Astrocyte (in vitro differentiated cells and primary cell): ENCODE measurements around the gene PACRG. TPM values are rescaled to one million over a fixed set of nuclear protein-coding genes. Genes with fewer than 3 reads are reported as not detected.
"Not testable (repeated sequence)": the region's sequence is repeated elsewhere in the genome, so short reads cannot be mapped to it uniquely, and the experiment has no call there.

Source experiments
- DNase-seq: peaks from one replicate; pipeline ENCODE4 v3.0.0-alpha.2; 2010; ENCODE audit warnings: low read depth
- FAIRE-seq: peaks from 2 replicates; lab custom pipeline; 2011; peaks lifted over from hg19 to GRCh38; lab: Jason Lieb, UNC
- H2AFZ ChIP-seq: 2 replicates; pipeline ENCODE4 v1.6.0; 2012; ENCODE audit warnings: low read depth, low read length, inconsistent platforms
- H3K27ac ChIP-seq: 2 replicates; pipeline ENCODE4 v1.5.1; 2011; ENCODE audit warnings: low read depth, low read length, inconsistent platforms
- H3K27me3 ChIP-seq: 2 replicates; pipeline ENCODE4 v1.6.0; 2011; ENCODE audit warnings: low read length, inconsistent platforms; ENCODE audit not compliant: insufficient read depth
- H3K36me3 ChIP-seq: 2 replicates; pipeline ENCODE4 v1.5.1; 2011; ENCODE audit warnings: low read length, inconsistent platforms; ENCODE audit not compliant: insufficient read depth
- H3K4me1 ChIP-seq: 2 replicates; pipeline ENCODE4 v1.5.1; 2011; ENCODE audit warnings: low read length, inconsistent platforms; ENCODE audit not compliant: insufficient read depth
- H3K4me2 ChIP-seq: 2 replicates; pipeline ENCODE4 v1.6.0; 2012; ENCODE audit warnings: low read length, inconsistent platforms
- H3K4me3 ChIP-seq: 2 replicates; pipeline ENCODE4 v1.5.1; 2011; ENCODE audit warnings: low read depth, mild to moderate bottlenecking, low read length, inconsistent platforms; ENCODE audit not compliant: insufficient read depth
- H3K79me2 ChIP-seq: 2 replicates; pipeline ENCODE4 v1.6.0; 2012; ENCODE audit warnings: mild to moderate bottlenecking, low read length, inconsistent platforms; ENCODE audit not compliant: insufficient read depth
- H3K9ac ChIP-seq: 2 replicates; pipeline ENCODE4 v1.6.0; 2012; ENCODE audit warnings: mild to moderate bottlenecking, low read length, inconsistent platforms
- H3K9me3 ChIP-seq: 2 replicates; pipeline ENCODE4 v1.5.1; 2012; ENCODE audit warnings: low read depth, mild to moderate bottlenecking, low read length, inconsistent platforms; ENCODE audit not compliant: insufficient read depth
- H4K20me1 ChIP-seq: 2 replicates; pipeline ENCODE4 v1.6.0; 2012; ENCODE audit warnings: low read length, inconsistent platforms; ENCODE audit not compliant: insufficient read depth
- H3K27ac Mint-ChIP-seq: one replicate; pipeline ENCODE4 v1.8.0; 2021; ENCODE audit warnings: mild to moderate bottlenecking, mixed read lengths; ENCODE audit not compliant: unreplicated experiment
- H3K27me3 Mint-ChIP-seq: one replicate; pipeline ENCODE4 v1.8.0; 2021; ENCODE audit warnings: low read depth, mixed read lengths; ENCODE audit not compliant: unreplicated experiment
- H3K36me3 Mint-ChIP-seq: one replicate; pipeline ENCODE4 v1.8.0; 2021; ENCODE audit warnings: low read depth, mixed read lengths; ENCODE audit not compliant: unreplicated experiment
- H3K4me1 Mint-ChIP-seq: one replicate; pipeline ENCODE4 v1.8.0; 2021; ENCODE audit warnings: low read depth, mixed read lengths; ENCODE audit not compliant: unreplicated experiment
- H3K4me3 Mint-ChIP-seq: one replicate; pipeline ENCODE4 v1.8.0; 2021; ENCODE audit warnings: mild to moderate bottlenecking, moderate library complexity, mixed read lengths; ENCODE audit not compliant: unreplicated experiment
- H3K9me3 Mint-ChIP-seq: one replicate; pipeline ENCODE4 v1.8.0; 2021; ENCODE audit warnings: mild to moderate bottlenecking, mixed read lengths; ENCODE audit not compliant: unreplicated experiment
- CTCF ChIP-seq: IDR thresholded peaks from 2 replicates; pipeline ENCODE4 v1.5.1; 2011; ENCODE audit warnings: low read depth, mild to moderate bottlenecking, inconsistent platforms, low read length, moderate library complexity; ENCODE audit not compliant: insufficient read depth
- EZH2 ChIP-seq: IDR thresholded peaks from 2 replicates; pipeline ENCODE4 v1.6.1; 2012; ENCODE audit warnings: mild to moderate bottlenecking, low read length, inconsistent platforms; ENCODE audit not compliant: insufficient read depth
- total RNA-seq: library from RNA; stranded (reverse); gene quantifications from 2 replicates; pipeline ENCODE4 v1.2.1, GENCODE V29; 2021

Gene PACRG
- total RNA-seq, 1 donor from 2014 or later: not detected

DNA sequence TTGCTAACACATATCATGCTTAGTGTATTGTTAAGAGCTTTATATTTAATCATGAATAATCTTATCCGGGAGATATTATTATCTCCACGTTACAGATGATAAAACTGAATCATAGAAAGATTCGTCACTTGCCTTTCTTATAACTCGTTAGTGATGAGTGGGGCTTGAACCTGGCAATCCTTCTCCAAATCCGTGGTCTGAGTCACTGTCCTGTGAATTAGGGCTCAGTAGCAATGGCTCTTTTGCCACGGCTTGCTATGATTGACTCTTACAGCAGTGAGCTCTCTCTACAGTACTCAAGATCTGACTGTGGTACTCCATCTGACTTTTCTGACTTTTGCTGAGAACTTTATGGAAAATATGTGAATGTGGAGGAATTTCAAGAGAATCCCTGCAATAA, 246.9 kb downstream of the PACRG start:
- no peak for TF ChIP-seq EZH2
- TF ChIP-seq CTCF: no peak
- Histone ChIP-seq H4K20me1 (no peaks in the 10 kb centered on the region), H3K27ac (no peak overlapping the region), H3K9me3 (no peaks in the 10 kb centered on the region), H3K4me3 (no peak overlapping the region), H3K9ac (no peak overlapping the region), H3K79me2 (no peaks in the 10 kb centered on the region), H3K36me3 (no peaks in the 10 kb centered on the region), H3K27me3 (no peaks in the 10 kb centered on the region), H3K4me2 (no peak overlapping the region), H2AFZ (no peak overlapping the region), H3K4me1 (no peaks in the 10 kb centered on the region)
- H3K4me3 Mint-ChIP-seq: no peak overlapping the region
- no peaks in the 10 kb centered on the region for H3K4me1 Mint-ChIP-seq
- FAIRE-seq (no peak), DNase-seq (no peak)
- no peaks in the 10 kb centered on the region for H3K36me3 Mint-ChIP-seq
- no peak overlapping the region for H3K27ac Mint-ChIP-seq
- H3K9me3 Mint-ChIP-seq: no peaks in the 10 kb centered on the region
- no peaks in the 10 kb centered on the region for H3K27me3 Mint-ChIP-seq

DNA sequence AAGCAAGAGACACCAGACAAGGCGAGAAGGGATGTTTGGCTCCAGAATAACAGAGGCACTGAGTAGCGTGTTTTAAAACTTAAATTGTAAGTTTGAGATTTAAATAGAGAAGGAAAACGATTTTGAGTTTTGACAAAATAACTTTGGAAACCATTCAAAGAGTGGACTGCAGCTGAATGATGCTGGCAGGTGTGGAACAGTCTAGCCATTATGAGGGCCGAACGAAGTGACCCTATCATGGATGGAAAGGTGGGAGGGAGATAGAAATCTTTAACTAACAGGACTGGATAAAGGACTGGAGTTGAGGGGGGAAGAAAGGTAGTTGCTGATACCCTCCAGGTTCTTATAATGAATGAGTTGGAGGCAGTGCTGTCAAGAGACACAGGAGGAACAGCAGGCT, 248.4 kb downstream of the PACRG start:
- no peaks in the 10 kb centered on the region for H3K4me1 Mint-ChIP-seq
- Histone ChIP-seq H4K20me1 (no peaks in the 10 kb centered on the region), H3K9ac (no peak overlapping the region), H3K79me2 (no peaks in the 10 kb centered on the region), H3K9me3 (no peaks in the 10 kb centered on the region), H3K4me1 (no peaks in the 10 kb centered on the region), H3K27ac (no peak overlapping the region), H3K4me3 (no peak overlapping the region), H3K36me3 (no peaks in the 10 kb centered on the region), H2AFZ (no peak overlapping the region), H3K4me2 (no peak overlapping the region), H3K27me3 (no peaks in the 10 kb centered on the region)
- no peak overlapping the region for H3K27ac Mint-ChIP-seq
- no peak overlapping the region for H3K4me3 Mint-ChIP-seq
- FAIRE-seq: no peak
- TF ChIP-seq CTCF: no peak
- no peak for TF ChIP-seq EZH2
- no peaks in the 10 kb centered on the region for H3K9me3 Mint-ChIP-seq
- no peak for DNase-seq
- H3K36me3 Mint-ChIP-seq: no peaks in the 10 kb centered on the region
- no peaks in the 10 kb centered on the region for H3K27me3 Mint-ChIP-seq

DNA sequence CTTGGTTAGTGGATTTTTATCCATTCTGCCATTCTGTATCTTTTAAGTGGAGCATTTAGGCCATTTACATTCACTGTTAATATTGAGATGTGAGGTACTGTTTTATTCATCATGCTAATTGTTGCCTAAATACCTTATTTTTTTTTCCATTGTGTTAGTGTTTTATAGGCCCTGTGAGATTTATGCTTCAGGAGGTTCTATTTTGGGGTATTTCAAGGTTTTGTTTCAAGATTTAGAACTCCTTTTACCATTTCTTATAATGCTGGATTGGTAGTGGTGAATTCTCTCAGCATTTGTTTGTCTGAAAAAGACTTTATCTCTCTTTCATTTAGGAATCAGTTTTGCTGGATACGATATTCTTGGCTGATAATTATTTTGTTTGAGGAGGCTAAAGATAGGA, 255.5 kb downstream of the PACRG start:
- H3K4me3 ChIP-seq, H3K79me2 ChIP-seq, H3K9me3 ChIP-seq, FAIRE-seq, H4K20me1 ChIP-seq, H3K4me3 Mint-ChIP-seq, H3K36me3 ChIP-seq, H3K27me3 Mint-ChIP-seq, H3K4me1 ChIP-seq, H3K4me2 ChIP-seq, H3K4me1 Mint-ChIP-seq, H3K9ac ChIP-seq, H3K27me3 ChIP-seq, H3K36me3 Mint-ChIP-seq, H2AFZ ChIP-seq, DNase-seq, H3K9me3 Mint-ChIP-seq, H3K27ac Mint-ChIP-seq, H3K27ac ChIP-seq: not testable (repeated sequence)
